GM12878 (cell line): ENCODE measurements around the gene RNASEH2B. TPM values are rescaled to one million over a fixed set of nuclear protein-coding genes. Genes with fewer than 3 reads are reported as not detected.

Experiments used
- ATAC-seq: fragments of 200-7000 bp; cut with Tn5 transposase; 3 replicates; pipeline ENCODE4 v1.9.1; 2020; ENCODE audit warnings: mild to moderate bottlenecking, moderate library complexity
- BruUV-seq: library from RNA; stranded (reverse); fragments of 400-500 nt; replicated peaks from 2 replicates; lab custom pipeline; 2021; lab: Mats Ljungman, UMichigan
- CTCF ChIA-PET: fragments of 300-600 bp; sonication (Branson Sonifier 250); formaldehyde crosslinking; extraction: SDS; loops from one replicate; lab custom pipeline; 2021; ENCODE audit warnings: inconsistent platforms; lab: Yijun Ruan, JAX
- POLR2A ChIA-PET: fragments of 350-600 bp; formaldehyde crosslinking; extraction: SDS; loops from one replicate; lab custom pipeline; 2021; ENCODE audit warnings: inconsistent platforms; lab: Charles Lee
- RAD21 ChIA-PET: fragments of 300-600 bp; sonication (Branson Sonifier 250); formaldehyde crosslinking; loops from one replicate; lab custom pipeline; 2023; ENCODE audit warnings: antibody characterized with exemption; ENCODE audit not compliant: unreplicated experiment; lab: Charles Lee
- SMC1A ChIA-PET: fragments of 300-600 bp; sonication (Branson Sonifier 250); formaldehyde crosslinking; loops from one replicate; lab custom pipeline; 2023; ENCODE audit not compliant: unreplicated experiment, uncharacterized antibody; lab: Charles Lee
- DNase-seq: peaks from one replicate; pipeline ENCODE4 v3.0.0-alpha.2; 2011; ENCODE audit warnings: low read depth, low spot score
- FAIRE-seq: peaks from 3 replicates; lab custom pipeline; 2011; peaks lifted over from hg19 to GRCh38; lab: Jason Lieb, UNC
- H2AFZ ChIP-seq: 2 replicates; pipeline ENCODE4 v1.6.0; 2011; ENCODE audit warnings: low read depth, low read length, control low read depth; ENCODE audit not compliant: control insufficient read depth
- H3K27ac ChIP-seq: 2 replicates; pipeline ENCODE4 v1.5.1; 2011; ENCODE audit warnings: control low read depth; ENCODE audit not compliant: control insufficient read depth, insufficient read depth
- H3K27me3 ChIP-seq, 2 experiments: replicated peaks in 1 of 2; 2 replicates each; pipeline versions ENCODE4 v1.6.0 to v1.6.1; 2011; ENCODE audit warnings: low read length in 1 of 2; ENCODE audit not compliant: control insufficient read depth in 2 of 2, insufficient read depth in 2 of 2
- H3K36me3 ChIP-seq, 2 experiments: 2 replicates each; pipeline ENCODE4 v1.5.1; 2011; ENCODE audit warnings: low read length in 1 of 2; ENCODE audit not compliant: control insufficient read depth in 2 of 2, insufficient read depth in 2 of 2
- H3K4me1 ChIP-seq: 2 replicates; pipeline ENCODE4 v1.6.1; 2011; ENCODE audit warnings: mild to moderate bottlenecking, low read length, moderate library complexity, mixed read lengths; ENCODE audit not compliant: control insufficient read depth, insufficient read depth
- H3K4me2 ChIP-seq: 2 replicates; pipeline ENCODE4 v1.6.0; 2011; ENCODE audit warnings: control low read depth; ENCODE audit not compliant: control insufficient read depth, insufficient read depth
- H3K4me3 ChIP-seq: fragments of 200-600 bp; sonication (generic); 2 replicates; pipeline ENCODE4 v1.5.1; 2016
- H3K79me2 ChIP-seq: 2 replicates; pipeline ENCODE4 v1.6.0; 2011; ENCODE audit warnings: low read length; ENCODE audit not compliant: control insufficient read depth, insufficient read depth
- H3K9ac ChIP-seq: 2 replicates; pipeline ENCODE4 v1.8.0; 2011; ENCODE audit warnings: low read length, control low read depth, mixed read lengths; ENCODE audit not compliant: control insufficient read depth, insufficient read depth
- H3K9me3 ChIP-seq: replicated peaks from 3 replicates; pipeline ENCODE4 v1.5.1; 2011; ENCODE audit warnings: mild to moderate bottlenecking, low read length; ENCODE audit not compliant: control insufficient read depth, insufficient read depth
- H4K20me1 ChIP-seq: 2 replicates; pipeline ENCODE4 v1.6.0; 2011; ENCODE audit not compliant: control insufficient read depth, insufficient read depth
- ASH2L ChIP-seq: fragments of 300-600, 200-600 bp; sonication (generic); IDR thresholded peaks from 2 replicates; pipeline ENCODE4 v1.6.1; 2017; ENCODE audit warnings: low read depth, mild to moderate bottlenecking, borderline replicate concordance
- BCL11A ChIP-seq: IDR thresholded peaks from 2 replicates; pipeline ENCODE4 v1.6.1; 2011; ENCODE audit warnings: low read depth, low read length
- BMI1 ChIP-seq: fragments of 450-650 bp; IDR thresholded peaks from 2 replicates; pipeline ENCODE4 v1.6.1; 2016; ENCODE audit warnings: mild to moderate bottlenecking, moderate library complexity, borderline replicate concordance
- CEBPB ChIP-seq, 2 experiments: fragments of 150-350 bp in 1 of 2; IDR thresholded peaks; 2 replicates each; pipeline ENCODE4 v1.6.1; 2012 to 2014; ENCODE audit warnings: low read depth in 2 of 2, low read length in 2 of 2, borderline replicate concordance in 1 of 2, inconsistent platforms in 1 of 2
- ETV6 ChIP-seq, 2 experiments: fragments of 450-650 bp in 1 of 2; IDR thresholded peaks in 1 of 2; conservative IDR thresholded peaks in 1 of 2; 2 replicates each; pipeline ENCODE4 v1.6.1; 2014; ENCODE audit warnings: antibody characterized with exemption in 1 of 2, borderline replicate concordance in 1 of 2, low read depth in 1 of 2, mild to moderate bottlenecking in 1 of 2, moderate library complexity in 1 of 2
- IKZF2 ChIP-seq, 2 experiments: fragments of 450-650 bp; IDR thresholded peaks; 2 replicates each; pipeline ENCODE4 v1.6.1; 2017; ENCODE audit warnings: mild to moderate bottlenecking in 2 of 2, moderate library complexity in 2 of 2
- IRF4 ChIP-seq: IDR thresholded peaks from 2 replicates; pipeline ENCODE4 v1.6.1; 2011; ENCODE audit warnings: low read depth, low read length
- JUNB ChIP-seq: IDR thresholded peaks from 2 replicates; pipeline ENCODE4 v1.6.1; 2016; ENCODE audit warnings: antibody characterized with exemption, mild to moderate bottlenecking
- MTA2 ChIP-seq: fragments of 450-650 bp; IDR thresholded peaks from 2 replicates; pipeline ENCODE4 v1.6.1; 2016; ENCODE audit warnings: low read depth, mild to moderate bottlenecking, moderate library complexity
- MYB ChIP-seq: fragments of 150-350 bp; IDR thresholded peaks from 2 replicates; pipeline ENCODE4 v1.6.1; 2014; ENCODE audit warnings: mild to moderate bottlenecking, low read depth, low read length, borderline replicate concordance
- NR2F1 ChIP-seq: fragments of 450-650 bp; conservative IDR thresholded peaks from 2 replicates; pipeline ENCODE4 v1.6.1; 2017; ENCODE audit warnings: mild to moderate bottlenecking
- RUNX3 ChIP-seq: IDR thresholded peaks from 2 replicates; pipeline ENCODE4 v1.6.1; 2012; ENCODE audit warnings: low read length, inconsistent platforms
- YBX1 ChIP-seq: fragments of 450-650 bp; IDR thresholded peaks from 2 replicates; pipeline ENCODE4 v1.6.1; 2016; ENCODE audit warnings: antibody characterized with exemption
- ZBED1 ChIP-seq: IDR thresholded peaks from 2 replicates; pipeline ENCODE4 v1.6.1; 2016; ENCODE audit warnings: borderline replicate concordance
- WGBS: methylation state at CpG from one replicate; pipeline ENCODE4 v1.1.6; 2016; ENCODE audit warnings: low lambda C conversion rate; ENCODE audit not compliant: insufficient replicate concordance, insufficient coverage; ENCODE audit errors: missing lambda C conversion rate; 5-methylcytosine and 5-hydroxymethylcytosine counted together
- in situ Hi-C: fragments of 300-500 bp; cut with MboI; formaldehyde crosslinking; loops from 9 replicates; pipeline ENCODE4 v1.14.3; 2018; ENCODE audit warnings: mixed read lengths
- intact Hi-C: fragments of 100-400 bp; cut with micrococcal nuclease; formaldehyde crosslinking; loops from one replicate; pipeline ENCODE4 v1.14.2; 2022; ENCODE audit not compliant: unreplicated experiment
- polyA plus RNA-seq, 11 experiments: library from polyadenylated mRNA; depleted of rRNA in 4 of 11; unstranded in 6 of 11; stranded (reverse) in 5 of 11; fragments of >200 nt; fragmentation: Nextera tagmentation in 4 of 11; fragmentation: Illumina TruSeq in 1 of 11; extraction: Ambion mirVana in 4 of 11; extraction: Trizol in 1 of 11; gene quantifications; 1 replicate in 1 of 11; 2 replicates in 10 of 11; pipeline versions ENCODE4 v1.2.1 to v1.2.3, GENCODE V29; 2011 to 2016; ENCODE audit warnings: inconsistent platforms in 2 of 11, missing spikeins in 2 of 11, low read depth in 1 of 11
- total RNA-seq, 4 experiments: library from RNA; depleted of rRNA in 3 of 4; stranded (reverse); fragments of >200 nt in 3 of 4; fragmentation: Illumina TruSeq in 1 of 4; extraction: Trizol in 1 of 4; gene quantifications; 2 replicates each; pipeline versions ENCODE4 v1.2.1 to v1.2.3, GENCODE V29; 2013 to 2021
- TF ChIP-seq, protein P1 (sequence below): fragments of 450-650 bp; formaldehyde crosslinking; IDR thresholded peaks from 2 replicates; pipeline ENCODE4 v1.4.0; 2020; ENCODE audit warnings: mild to moderate bottlenecking, moderate library complexity
- TF ChIP-seq, protein P2 (sequence below): fragments of 450-650 bp; IDR thresholded peaks from 2 replicates; pipeline ENCODE4 v1.6.1; 2017; ENCODE audit warnings: antibody characterized with exemption, mild to moderate bottlenecking, moderate library complexity

Gene RNASEH2B
- total and polyA plus RNA-seq, 10 of the 15 experiments (the other 5 are each of a cell fraction or from before 2014, with no cell fraction given), result 64.9 to 148 (median 97.3) TPM

DNA sequence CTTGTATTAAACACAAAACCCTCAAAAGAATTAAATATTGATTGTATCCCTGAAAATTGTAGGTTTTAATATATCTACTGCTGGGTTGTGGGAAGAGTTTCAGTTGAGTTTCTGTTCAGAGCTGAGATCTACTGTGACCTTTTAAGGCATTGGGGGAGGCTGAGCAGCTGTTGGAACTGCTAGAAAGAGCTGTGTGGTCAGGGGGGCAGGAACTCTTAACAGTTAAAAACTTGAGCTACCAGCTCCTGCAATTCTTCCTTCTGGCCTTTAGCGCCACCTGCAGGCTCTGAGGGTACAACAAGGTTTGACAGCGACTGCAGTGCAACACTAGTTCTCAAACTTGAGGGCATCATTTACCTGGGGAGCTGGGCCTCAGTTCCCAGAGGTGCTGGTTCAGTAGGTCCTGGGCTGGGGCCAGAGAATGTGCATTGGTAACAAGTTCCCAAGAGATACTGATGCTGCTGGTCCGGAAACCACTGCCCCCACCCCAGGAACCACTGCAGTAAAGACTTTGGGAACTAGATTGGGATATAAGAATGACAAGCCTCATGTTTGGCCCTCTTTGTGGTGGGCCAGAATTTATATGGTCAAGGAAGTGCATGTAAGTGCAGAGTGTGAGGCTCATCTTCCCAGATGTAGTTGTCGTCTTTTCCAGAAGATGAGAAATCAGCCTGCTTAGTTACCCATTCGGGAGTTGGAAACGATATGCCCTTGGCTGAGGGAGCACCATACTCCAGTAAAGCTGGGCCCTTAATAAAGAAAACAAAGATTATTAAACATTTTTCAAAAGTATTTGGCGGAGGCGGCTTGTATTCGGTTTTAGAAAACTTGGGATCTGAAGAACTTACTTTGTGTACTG, 2.6 kb downstream of the RNASEH2B start:
- SMC1A ChIA-PET, result interaction anchor here (0.7 to 7.8 kb wide), 49 partner anchors 10 to 1119 kb away, joined by 3 to 141 read pairs (median 4); partner anchors contain the start of gene TRIM13
- Histone ChIP-seq H3K9ac (peak overlapping the region; percentile 100), H3K79me2 (peaks cover 79% of the 10 kb centered on the region), H3K4me1 (peaks cover 25% of the 10 kb centered on the region), H3K36me3 (no peaks in the 10 kb centered on the region), H2AFZ (no peak overlapping the region), H3K9me3 (no peaks in the 10 kb centered on the region), H4K20me1 (no peaks in the 10 kb centered on the region), H3K27ac (peak overlapping the region; percentile 99), H3K4me2 (peak overlapping the region; percentile 98), H3K4me3 (peak overlapping the region; percentile 95), H3K27me3 (no peaks in the 10 kb centered on the region)
- peak; percentile 88 for DNase-seq
- intact Hi-C loops (loop anchor here (1.0 to 5.0 kb wide), 11 partner anchors 101 to 975 kb away; partner anchors contain the start of genes SPRYD7 and TRIM13), in situ Hi-C loops (loop anchor here (5.0 to 10.0 kb wide), 4 partner anchors 105 to 935 kb away; no protein-coding TSS in a partner anchor)
- RAD21 ChIA-PET, result interaction anchor here (0.6 to 5.7 kb wide), 53 partner anchors 11 to 1243 kb away, joined by 3 to 118 read pairs (median 4); partner anchors contain the start of genes SPRYD7 and TRIM13
- CTCF ChIA-PET, result interaction anchor here (0.6 to 5.8 kb wide), 59 partner anchors 8 to 976 kb away, joined by 3 to 85 read pairs (median 4); partner anchors contain the start of genes SPRYD7 and TRIM13
- POLR2A ChIA-PET, result interaction anchor here (0.6 to 5.3 kb wide), 12 partner anchors 20 to 1120 kb away, joined by 3 to 39 read pairs (median 4); partner anchors contain the start of genes KPNA3 and SPRYD7
- peak; percentile 63 for ATAC-seq
- FAIRE-seq, result peak; percentile 89
- no TSS peak for BruUV-seq
- 65% methylated on average over 9 of the region's 9 CpGs for WGBS
- no peak for TF ChIP-seq MTA2
- TF ChIP-seq MYB, result peak; percentile 73; the same call in 1 of the 2 replicates
- TF ChIP-seq ASH2L, result no peak
- TF ChIP-seq YBX1, result no peak
- TF ChIP-seq, protein P1, sequence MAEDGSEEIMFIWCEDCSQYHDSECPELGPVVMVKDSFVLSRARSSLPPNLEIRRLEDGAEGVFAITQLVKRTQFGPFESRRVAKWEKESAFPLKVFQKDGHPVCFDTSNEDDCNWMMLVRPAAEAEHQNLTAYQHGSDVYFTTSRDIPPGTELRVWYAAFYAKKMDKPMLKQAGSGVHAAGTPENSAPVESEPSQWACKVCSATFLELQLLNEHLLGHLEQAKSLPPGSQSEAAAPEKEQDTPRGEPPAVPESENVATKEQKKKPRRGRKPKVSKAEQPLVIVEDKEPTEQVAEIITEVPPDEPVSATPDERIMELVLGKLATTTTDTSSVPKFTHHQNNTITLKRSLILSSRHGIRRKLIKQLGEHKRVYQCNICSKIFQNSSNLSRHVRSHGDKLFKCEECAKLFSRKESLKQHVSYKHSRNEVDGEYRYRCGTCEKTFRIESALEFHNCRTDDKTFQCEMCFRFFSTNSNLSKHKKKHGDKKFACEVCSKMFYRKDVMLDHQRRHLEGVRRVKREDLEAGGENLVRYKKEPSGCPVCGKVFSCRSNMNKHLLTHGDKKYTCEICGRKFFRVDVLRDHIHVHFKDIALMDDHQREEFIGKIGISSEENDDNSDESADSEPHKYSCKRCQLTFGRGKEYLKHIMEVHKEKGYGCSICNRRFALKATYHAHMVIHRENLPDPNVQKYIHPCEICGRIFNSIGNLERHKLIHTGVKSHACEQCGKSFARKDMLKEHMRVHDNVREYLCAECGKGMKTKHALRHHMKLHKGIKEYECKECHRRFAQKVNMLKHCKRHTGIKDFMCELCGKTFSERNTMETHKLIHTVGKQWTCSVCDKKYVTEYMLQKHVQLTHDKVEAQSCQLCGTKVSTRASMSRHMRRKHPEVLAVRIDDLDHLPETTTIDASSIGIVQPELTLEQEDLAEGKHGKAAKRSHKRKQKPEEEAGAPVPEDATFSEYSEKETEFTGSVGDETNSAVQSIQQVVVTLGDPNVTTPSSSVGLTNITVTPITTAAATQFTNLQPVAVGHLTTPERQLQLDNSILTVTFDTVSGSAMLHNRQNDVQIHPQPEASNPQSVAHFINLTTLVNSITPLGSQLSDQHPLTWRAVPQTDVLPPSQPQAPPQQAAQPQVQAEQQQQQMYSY (CRISPR knock-in tag), result no peak
- peak; percentile 97 for TF ChIP-seq RUNX3
- peak in 1 of 2 experiments; percentile 61; a peak in 3 of 4 replicates for TF ChIP-seq IKZF2 (IDR thresholded peaks at IDR 0.05)
- TF ChIP-seq, protein P2, sequence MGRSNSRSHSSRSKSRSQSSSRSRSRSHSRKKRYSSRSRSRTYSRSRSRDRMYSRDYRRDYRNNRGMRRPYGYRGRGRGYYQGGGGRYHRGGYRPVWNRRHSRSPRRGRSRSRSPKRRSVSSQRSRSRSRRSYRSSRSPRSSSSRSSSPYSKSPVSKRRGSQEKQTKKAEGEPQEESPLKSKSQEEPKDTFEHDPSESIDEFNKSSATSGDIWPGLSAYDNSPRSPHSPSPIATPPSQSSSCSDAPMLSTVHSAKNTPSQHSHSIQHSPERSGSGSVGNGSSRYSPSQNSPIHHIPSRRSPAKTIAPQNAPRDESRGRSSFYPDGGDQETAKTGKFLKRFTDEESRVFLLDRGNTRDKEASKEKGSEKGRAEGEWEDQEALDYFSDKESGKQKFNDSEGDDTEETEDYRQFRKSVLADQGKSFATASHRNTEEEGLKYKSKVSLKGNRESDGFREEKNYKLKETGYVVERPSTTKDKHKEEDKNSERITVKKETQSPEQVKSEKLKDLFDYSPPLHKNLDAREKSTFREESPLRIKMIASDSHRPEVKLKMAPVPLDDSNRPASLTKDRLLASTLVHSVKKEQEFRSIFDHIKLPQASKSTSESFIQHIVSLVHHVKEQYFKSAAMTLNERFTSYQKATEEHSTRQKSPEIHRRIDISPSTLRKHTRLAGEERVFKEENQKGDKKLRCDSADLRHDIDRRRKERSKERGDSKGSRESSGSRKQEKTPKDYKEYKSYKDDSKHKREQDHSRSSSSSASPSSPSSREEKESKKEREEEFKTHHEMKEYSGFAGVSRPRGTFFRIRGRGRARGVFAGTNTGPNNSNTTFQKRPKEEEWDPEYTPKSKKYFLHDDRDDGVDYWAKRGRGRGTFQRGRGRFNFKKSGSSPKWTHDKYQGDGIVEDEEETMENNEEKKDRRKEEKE, result 0 out of 2 replicates have a peak, but pooled peaks have one; percentile 49
- TF ChIP-seq JUNB, result no peak; the same call in 1 of the 2 replicates
- peak in 1 of 2 experiments; percentile 65; a peak in 1 of 4 replicates for TF ChIP-seq ETV6 (conservative IDR thresholded peaks at IDR 0.05 in 1 of 2, IDR thresholded peaks at IDR 0.05 in 1 of 2; ENCODE audit: borderline replicate concordance in 1 of 2, low read depth in 1 of 2)
- TF ChIP-seq CEBPB (IDR thresholded peaks at IDR 0.05; ENCODE audit: borderline replicate concordance in 1 of 2, low read depth in 2 of 2, low read length in 2 of 2), result no peak
- TF ChIP-seq BMI1, result no peak
- TF ChIP-seq NR2F1, result peak; percentile 94
- TF ChIP-seq ZBED1, result peak; percentile 50; the same call in 1 of the 2 replicates
- TF ChIP-seq BCL11A, result peak; percentile 31; the same call in 1 of the 2 replicates
- peak; percentile 82 for TF ChIP-seq IRF4
